Upper lobe of left lung (tissue), 4 donors: ENCODE data around the gene PTRH1.

Experiments used
- CTCF ChIP-seq, 6 experiments: fragments of 450-650 bp in 4 of 6; fragments of 200-600 bp in 2 of 6; sonication (generic) in 2 of 6; IDR thresholded peaks; one replicate each; pipeline ENCODE4 v1.5.1; 2016 to 2019; ENCODE audit warnings: antibody characterized with exemption in 6 of 6
- EP300 ChIP-seq, 4 donors: sonication (generic); formaldehyde crosslinking; IDR thresholded peaks; one replicate each; pipeline ENCODE4 v1.5.1; 2017; ENCODE audit warnings: antibody characterized with exemption in 4 of 4, control low read depth in 2 of 4
- POLR2A ChIP-seq, 4 donors: fragments of 450-650 bp; IDR thresholded peaks; one replicate each; pipeline ENCODE4 v1.5.1; 2016 to 2017; ENCODE audit warnings: antibody characterized with exemption in 4 of 4, mild to moderate bottlenecking in 2 of 4
- POLR2AphosphoS5 ChIP-seq, 2 donors: sonication (generic); formaldehyde crosslinking; IDR thresholded peaks; one replicate each; pipeline ENCODE4 v1.5.1; 2017; ENCODE audit warnings: antibody characterized with exemption in 2 of 2

- TF ChIP-seq CTCF (IDR thresholded peaks at IDR 0.05) (no peak), POLR2A (IDR thresholded peaks at IDR 0.05) (no peak), POLR2AphosphoS5 (IDR thresholded peaks at IDR 0.05) (no peak), EP300 (IDR thresholded peaks at IDR 0.05) (no peak)
Measured at GRCh38 chr9:127717766-127718165, 2.3 kb upstream of the PTRH1 start.
